Measurements from ENCODE around the gene ARHGAP15.

ARHGAP15 gene

GRCh38 chr2:143615562-143615961, 486.3 kb downstream of the ARHGAP15 start:
- H3K4me3 ChIP-seq (ENCODE audit: control insufficient read depth, low read depth, low read length), result no peak overlapping the region
- DNase-seq (ENCODE audit: low read depth), result no peak
- TF ChIP-seq CTCF (IDR thresholded peaks at IDR 0.05; ENCODE audit: control insufficient read depth, insufficient read depth, low read depth, low read length, missing control alignments), result no peak

- DNase-seq (ENCODE audit: low read depth), result no peak
- no peak for TF ChIP-seq CTCF (IDR thresholded peaks at IDR 0.05; ENCODE audit: control insufficient read depth, insufficient read depth, low read depth, low read length, missing control alignments)
- H3K4me3 ChIP-seq (ENCODE audit: control insufficient read depth, low read depth, low read length), result no peak overlapping the region
These were observed 487.2 kb downstream of the ARHGAP15 start for GRCh38 chr2:143616452-143616851.

GRCh38 chr2:143617803-143618415, 488.7 kb downstream of the ARHGAP15 start:
- no peak for TF ChIP-seq CTCF (IDR thresholded peaks at IDR 0.05; ENCODE audit: control insufficient read depth, insufficient read depth, low read depth, low read length, missing control alignments)
- DNase-seq (ENCODE audit: low read depth), result no peak
- H3K4me3 ChIP-seq (ENCODE audit: control insufficient read depth, low read depth, low read length), result no peak overlapping the region

- H3K4me3 ChIP-seq (ENCODE audit: control insufficient read depth, low read depth, low read length), result no peak overlapping the region
- DNase-seq (ENCODE audit: low read depth), result no peak
- no peak for TF ChIP-seq CTCF (IDR thresholded peaks at IDR 0.05; ENCODE audit: control insufficient read depth, insufficient read depth, low read depth, low read length, missing control alignments)
These were observed 492.9 kb downstream of the ARHGAP15 start for GRCh38 chr2:143622106-143622505.

GRCh38 chr2:143623231-143623908, 494.2 kb downstream of the ARHGAP15 start:
- DNase-seq (ENCODE audit: low read depth), result no peak
- no peak for TF ChIP-seq CTCF (IDR thresholded peaks at IDR 0.05; ENCODE audit: control insufficient read depth, insufficient read depth, low read depth, low read length, missing control alignments)

GRCh38 chr2:143623909-143624260, 494.7 kb downstream of the ARHGAP15 start:
- H3K4me3 ChIP-seq (ENCODE audit: control insufficient read depth, low read depth, low read length), result no peak overlapping the region
- no peak for DNase-seq (ENCODE audit: low read depth)
- TF ChIP-seq CTCF (IDR thresholded peaks at IDR 0.05; ENCODE audit: control insufficient read depth, insufficient read depth, low read depth, low read length, missing control alignments), result no peak

More at GRCh38 chr2:143623231-143623908, 494.2 kb downstream of the ARHGAP15 start:
- H3K4me3 ChIP-seq (ENCODE audit: control insufficient read depth, low read depth, low read length), result no peak overlapping the region

All from AG09309 (cell line).